ENCODE measurements around the gene SLC26A1.

SLC26A1 gene

DNA sequence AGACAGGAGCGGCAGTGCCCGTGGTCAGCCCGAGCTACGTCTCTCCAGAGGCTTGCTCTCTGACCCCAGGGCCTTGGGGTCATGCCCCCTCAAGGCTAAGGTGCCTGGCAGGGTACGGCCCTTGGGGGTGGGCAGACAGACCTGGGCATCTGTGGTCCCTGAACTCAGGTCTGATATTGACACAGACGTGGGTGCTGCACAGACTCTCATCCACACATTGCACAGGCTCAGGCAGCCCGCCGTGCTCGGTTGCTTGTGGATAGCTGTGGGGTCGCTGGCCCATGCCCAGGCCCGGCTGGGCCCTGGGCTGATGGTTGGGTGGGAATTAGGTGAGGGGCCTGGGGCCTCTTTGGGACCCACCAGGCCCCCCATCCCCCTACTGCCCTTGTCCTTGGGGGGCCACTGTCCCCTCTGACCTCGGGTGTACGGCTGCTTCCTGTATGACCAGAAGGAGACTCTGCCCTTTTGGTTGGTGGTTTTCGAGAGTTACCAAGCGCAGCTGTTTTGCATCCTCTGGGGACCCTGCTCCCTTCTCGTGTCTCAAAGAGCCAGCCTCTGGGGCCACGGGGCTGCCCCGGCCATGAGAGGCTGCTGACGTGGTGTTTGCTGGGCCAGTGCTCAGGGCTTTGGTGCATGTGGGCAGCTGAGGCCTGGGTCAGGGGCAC, 28.3 kb upstream of the SLC26A1 start:
- TF ChIP-seq FOXP2 (optimal IDR thresholded peaks at IDR 0.05; ENCODE audit: borderline replicate concordance, extremely low read depth, extremely low read length, insufficient read depth): no peak
- TF ChIP-seq SIN3A (IDR thresholded peaks at IDR 0.05; ENCODE audit: borderline replicate concordance, insufficient read depth, low read length): no peak
- TF ChIP-seq POLR2AphosphoS5 (IDR thresholded peaks at IDR 0.05; ENCODE audit: low read depth, low read length): no peak
- TF ChIP-seq, protein P1, sequence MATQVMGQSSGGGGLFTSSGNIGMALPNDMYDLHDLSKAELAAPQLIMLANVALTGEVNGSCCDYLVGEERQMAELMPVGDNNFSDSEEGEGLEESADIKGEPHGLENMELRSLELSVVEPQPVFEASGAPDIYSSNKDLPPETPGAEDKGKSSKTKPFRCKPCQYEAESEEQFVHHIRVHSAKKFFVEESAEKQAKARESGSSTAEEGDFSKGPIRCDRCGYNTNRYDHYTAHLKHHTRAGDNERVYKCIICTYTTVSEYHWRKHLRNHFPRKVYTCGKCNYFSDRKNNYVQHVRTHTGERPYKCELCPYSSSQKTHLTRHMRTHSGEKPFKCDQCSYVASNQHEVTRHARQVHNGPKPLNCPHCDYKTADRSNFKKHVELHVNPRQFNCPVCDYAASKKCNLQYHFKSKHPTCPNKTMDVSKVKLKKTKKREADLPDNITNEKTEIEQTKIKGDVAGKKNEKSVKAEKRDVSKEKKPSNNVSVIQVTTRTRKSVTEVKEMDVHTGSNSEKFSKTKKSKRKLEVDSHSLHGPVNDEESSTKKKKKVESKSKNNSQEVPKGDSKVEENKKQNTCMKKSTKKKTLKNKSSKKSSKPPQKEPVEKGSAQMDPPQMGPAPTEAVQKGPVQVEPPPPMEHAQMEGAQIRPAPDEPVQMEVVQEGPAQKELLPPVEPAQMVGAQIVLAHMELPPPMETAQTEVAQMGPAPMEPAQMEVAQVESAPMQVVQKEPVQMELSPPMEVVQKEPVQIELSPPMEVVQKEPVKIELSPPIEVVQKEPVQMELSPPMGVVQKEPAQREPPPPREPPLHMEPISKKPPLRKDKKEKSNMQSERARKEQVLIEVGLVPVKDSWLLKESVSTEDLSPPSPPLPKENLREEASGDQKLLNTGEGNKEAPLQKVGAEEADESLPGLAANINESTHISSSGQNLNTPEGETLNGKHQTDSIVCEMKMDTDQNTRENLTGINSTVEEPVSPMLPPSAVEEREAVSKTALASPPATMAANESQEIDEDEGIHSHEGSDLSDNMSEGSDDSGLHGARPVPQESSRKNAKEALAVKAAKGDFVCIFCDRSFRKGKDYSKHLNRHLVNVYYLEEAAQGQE (IDR thresholded peaks at IDR 0.05; ENCODE audit: insufficient read depth in 1 of 2, low read depth in 2 of 2, low read length in 2 of 2): no peak
- no peak for TF ChIP-seq TAF1 (IDR thresholded peaks at IDR 0.05; ENCODE audit: borderline replicate concordance, insufficient read depth, low read length)

DNA sequence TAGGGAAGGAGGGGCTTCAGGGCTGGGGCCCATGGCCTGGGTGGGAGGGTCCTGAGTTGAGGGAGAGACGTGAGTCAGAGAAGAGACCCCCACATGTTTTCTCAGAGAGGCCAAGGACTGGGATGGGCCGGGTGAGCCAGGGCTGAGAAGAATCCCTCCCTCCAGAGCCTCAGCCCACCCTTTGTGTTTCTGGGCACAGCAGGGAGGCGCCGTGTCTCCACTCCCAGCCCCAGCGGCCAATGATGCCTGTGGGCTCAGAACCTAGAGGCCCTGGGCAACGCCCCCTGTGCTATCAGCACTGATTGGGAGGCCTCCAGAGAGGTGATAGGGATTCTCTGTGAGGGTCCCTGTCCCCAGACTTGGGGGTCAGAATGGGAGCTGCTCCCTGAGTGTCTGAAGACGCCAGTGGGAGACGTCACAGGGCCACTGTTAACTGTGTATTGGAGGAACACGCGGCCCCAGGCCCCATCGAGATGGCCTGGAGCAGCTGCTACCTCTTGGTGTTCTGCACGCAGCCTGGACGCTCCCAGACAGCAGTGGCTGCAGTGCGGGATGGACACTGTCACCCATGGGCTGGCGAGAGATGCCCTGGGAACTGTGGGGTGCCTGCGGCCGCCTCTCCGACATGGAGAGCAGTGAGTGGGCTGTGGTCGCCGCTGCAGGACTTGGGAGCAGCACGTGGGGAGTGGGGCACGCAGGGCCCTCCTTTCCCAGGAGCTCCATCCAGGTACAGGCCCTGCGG, 26.7 kb upstream of the SLC26A1 start:
- TF ChIP-seq, protein P1 (IDR thresholded peaks at IDR 0.05; ENCODE audit: insufficient read depth in 1 of 2, low read depth in 2 of 2, low read length in 2 of 2): no peak
- TF ChIP-seq FOXP2 (optimal IDR thresholded peaks at IDR 0.05; ENCODE audit: borderline replicate concordance, extremely low read depth, extremely low read length, insufficient read depth): no peak

DNA sequence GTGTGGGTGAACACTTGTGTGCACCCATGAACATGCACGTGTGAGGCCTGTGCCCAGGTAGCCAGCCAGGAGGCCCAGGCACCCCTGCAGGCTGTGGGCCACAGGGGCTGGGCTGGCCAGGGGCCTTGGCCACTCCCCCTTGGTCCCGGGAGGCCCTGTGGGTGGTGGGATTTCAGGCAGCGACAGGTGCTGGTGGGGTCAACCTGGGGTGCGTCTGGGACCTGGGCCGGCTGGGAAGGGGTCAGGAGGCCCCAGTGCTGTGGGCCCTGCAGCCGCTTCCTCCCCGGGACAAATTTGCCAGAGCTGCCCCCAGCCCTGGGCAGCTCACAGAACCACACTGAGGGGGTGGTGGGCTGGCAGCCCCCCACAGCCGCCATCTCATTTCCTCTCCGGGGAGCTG, 26.1 kb upstream of the SLC26A1 start:
- no peak for TF ChIP-seq FOXP2 (optimal IDR thresholded peaks at IDR 0.05; ENCODE audit: borderline replicate concordance, extremely low read depth, extremely low read length, insufficient read depth)
- TF ChIP-seq POLR2AphosphoS5 (IDR thresholded peaks at IDR 0.05; ENCODE audit: low read depth, low read length): no peak
- no peak for TF ChIP-seq TAF1 (IDR thresholded peaks at IDR 0.05; ENCODE audit: borderline replicate concordance, insufficient read depth, low read length)
- TF ChIP-seq SIN3A (IDR thresholded peaks at IDR 0.05; ENCODE audit: borderline replicate concordance, insufficient read depth, low read length): no peak
- TF ChIP-seq, protein P1 (IDR thresholded peaks at IDR 0.05; ENCODE audit: insufficient read depth in 1 of 2, low read depth in 2 of 2, low read length in 2 of 2): no peak

DNA sequence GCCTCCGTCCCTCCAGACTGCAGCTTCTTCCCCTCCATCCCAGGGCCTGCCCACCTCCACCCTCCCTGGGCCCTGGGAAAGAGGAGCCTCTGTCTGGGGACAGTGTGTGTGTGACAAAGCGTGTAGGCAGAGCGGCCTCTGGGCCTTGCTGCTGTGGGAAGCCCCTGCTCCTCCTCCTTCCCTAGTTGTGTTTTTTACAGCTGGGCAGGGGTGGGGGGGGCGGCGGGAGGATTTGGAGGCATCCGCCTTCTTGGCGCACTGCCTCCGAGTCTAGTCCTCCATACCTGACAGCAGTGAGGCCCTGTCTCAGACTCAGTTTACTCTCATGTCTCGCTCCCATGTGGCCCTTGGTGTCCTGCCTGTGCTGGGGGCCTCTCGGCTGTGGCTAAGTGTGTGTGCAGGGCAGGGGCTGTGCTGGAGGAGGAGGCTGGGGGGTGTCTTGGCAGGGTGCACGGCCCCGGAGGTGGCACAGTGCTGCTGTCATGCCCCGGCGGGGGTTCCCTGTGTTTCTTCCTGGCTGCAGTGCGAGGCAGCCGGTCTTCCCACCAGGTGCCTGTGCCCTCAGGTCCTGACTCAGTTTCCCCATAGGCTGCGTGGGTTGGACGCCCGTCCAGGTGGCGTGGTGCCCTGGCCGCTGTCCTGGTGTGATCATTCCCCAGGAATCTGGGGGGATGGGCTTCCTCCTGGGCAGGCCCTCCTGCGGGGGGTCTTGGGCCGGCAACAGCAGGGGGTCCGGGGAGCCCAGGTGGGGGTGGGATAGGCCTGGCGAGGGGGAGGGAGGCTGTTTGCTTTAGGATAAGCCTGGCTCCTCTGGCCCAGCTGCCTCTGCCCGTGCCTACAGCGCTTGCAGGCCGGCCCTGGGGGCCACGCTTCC, 25.2 kb upstream of the SLC26A1 start:
- TF ChIP-seq POLR2AphosphoS5 (IDR thresholded peaks at IDR 0.05; ENCODE audit: low read depth, low read length) (no peak), SIN3A (IDR thresholded peaks at IDR 0.05; ENCODE audit: borderline replicate concordance, insufficient read depth, low read length) (no peak), TAF1 (IDR thresholded peaks at IDR 0.05; ENCODE audit: borderline replicate concordance, insufficient read depth, low read length) (no peak), FOXP2 (optimal IDR thresholded peaks at IDR 0.05; ENCODE audit: borderline replicate concordance, extremely low read depth, extremely low read length, insufficient read depth) (no peak)
- TF ChIP-seq, protein P1 (IDR thresholded peaks at IDR 0.05; ENCODE audit: insufficient read depth in 1 of 2, low read depth in 2 of 2, low read length in 2 of 2): no peak

Measured in PFSK-1 (cell line).